Trophoblast cell (in vitro differentiated cells and primary cell): Measurements from ENCODE around the gene IL1RN.

Experiments
- DNase-seq, 2 donors: peaks; one replicate each; pipeline ENCODE4 v3.0.0-alpha.2; 2016
- H2AFZ ChIP-seq: 2 replicates; pipeline ENCODE4 v1.6.1; 2013; ENCODE audit warnings: low read length, moderate library complexity, mild to moderate bottlenecking; ENCODE audit not compliant: insufficient read depth, poor library complexity
- H2AK5ac ChIP-seq: 2 replicates; pipeline ENCODE4 v1.6.1; 2013; ENCODE audit warnings: mild to moderate bottlenecking, low read length
- H2BK120ac ChIP-seq: 2 replicates; pipeline ENCODE4 v1.6.1; 2013; ENCODE audit warnings: low read length, mild to moderate bottlenecking, moderate library complexity; ENCODE audit not compliant: insufficient read depth, poor library complexity
- H2BK12ac ChIP-seq: 2 replicates; pipeline ENCODE4 v1.6.1; 2013; ENCODE audit warnings: mild to moderate bottlenecking, low read length, moderate library complexity
- H2BK5ac ChIP-seq: 2 replicates; pipeline ENCODE4 v1.6.1; 2013; ENCODE audit warnings: low read length, low read depth, moderate library complexity, mild to moderate bottlenecking; ENCODE audit not compliant: poor library complexity
- H3K14ac ChIP-seq: 2 replicates; pipeline ENCODE4 v1.6.1; 2013; ENCODE audit warnings: mild to moderate bottlenecking, low read length
- H3K18ac ChIP-seq: 2 replicates; pipeline ENCODE4 v1.6.1; 2013; ENCODE audit warnings: mild to moderate bottlenecking, low read length
- H3K23ac ChIP-seq: 2 replicates; pipeline ENCODE4 v1.6.1; 2013; ENCODE audit warnings: low read length
- H3K27ac ChIP-seq: 2 replicates; pipeline ENCODE4 v1.5.1; 2013; ENCODE audit warnings: low read depth, mild to moderate bottlenecking, inconsistent platforms, low read length, moderate library complexity
- H3K27me3 ChIP-seq: 2 replicates; pipeline ENCODE4 v1.6.1; 2013; ENCODE audit warnings: inconsistent platforms, mild to moderate bottlenecking, low read length, moderate library complexity; ENCODE audit not compliant: insufficient read depth
- H3K36me3 ChIP-seq, 2 experiments: 1 replicate in 1 of 2; 2 replicates in 1 of 2; pipeline ENCODE4 v1.6.1; 2013; ENCODE audit warnings: low read length in 2 of 2, mild to moderate bottlenecking in 2 of 2, moderate library complexity in 1 of 2; ENCODE audit not compliant: insufficient read depth in 2 of 2, control insufficient read depth in 1 of 2
- H3K4ac ChIP-seq: 2 replicates; pipeline ENCODE4 v1.6.1; 2013; ENCODE audit warnings: low read depth, mild to moderate bottlenecking, low read length, moderate library complexity
- H3K4me1 ChIP-seq, 2 experiments: 1 replicate in 1 of 2; 2 replicates in 1 of 2; pipeline ENCODE4 v1.6.1; 2013; ENCODE audit warnings: low read length in 2 of 2, mild to moderate bottlenecking in 2 of 2, moderate library complexity in 1 of 2; ENCODE audit not compliant: insufficient read depth in 2 of 2, control insufficient read depth in 1 of 2
- H3K4me2 ChIP-seq: 2 replicates; pipeline ENCODE4 v1.6.1; 2013; ENCODE audit warnings: inconsistent platforms, mild to moderate bottlenecking, low read length, moderate library complexity
- H3K4me3 ChIP-seq: 2 replicates; pipeline ENCODE4 v1.5.1; 2013; ENCODE audit warnings: mild to moderate bottlenecking, low read depth, low read length, inconsistent platforms
- H3K79me1 ChIP-seq: one replicate; pipeline ENCODE4 v1.6.1; 2013; ENCODE audit warnings: low read length
- H3K79me2 ChIP-seq: 2 replicates; pipeline ENCODE4 v1.6.1; 2013; ENCODE audit warnings: low read length, mild to moderate bottlenecking; ENCODE audit not compliant: control insufficient read depth, insufficient read depth, poor library complexity
- H3K9ac ChIP-seq: 2 replicates; pipeline ENCODE4 v1.6.1; 2013; ENCODE audit warnings: mild to moderate bottlenecking, low read length
- H3K9me3 ChIP-seq: 2 replicates; pipeline ENCODE4 v1.6.1; 2013; ENCODE audit warnings: low read depth, mild to moderate bottlenecking, control low read depth, inconsistent platforms, low read length; ENCODE audit not compliant: insufficient read depth
- H4K12ac ChIP-seq: 2 replicates; pipeline ENCODE4 v1.6.1; 2013; ENCODE audit warnings: low read depth, mild to moderate bottlenecking, low read length, moderate library complexity
- H4K8ac ChIP-seq: 2 replicates; pipeline ENCODE4 v1.6.1; 2013; ENCODE audit warnings: low read depth, mild to moderate bottlenecking, low read length, moderate library complexity
- H4K91ac ChIP-seq: one replicate; pipeline ENCODE4 v1.6.1; 2013; ENCODE audit warnings: low read depth, mild to moderate bottlenecking, low read length, moderate library complexity
- WGBS: extraction: QIAGEN DNeasy Blood & Tissue Kit; methylation state at CpG from one replicate; pipeline ENCODE4 v1.1.7; 2013; ENCODE audit warnings: missing lambda C conversion rate; ENCODE audit not compliant: insufficient read length, insufficient coverage; ENCODE audit errors: extremely low coverage; 5-methylcytosine and 5-hydroxymethylcytosine counted together

The IL1RN gene

DNA sequence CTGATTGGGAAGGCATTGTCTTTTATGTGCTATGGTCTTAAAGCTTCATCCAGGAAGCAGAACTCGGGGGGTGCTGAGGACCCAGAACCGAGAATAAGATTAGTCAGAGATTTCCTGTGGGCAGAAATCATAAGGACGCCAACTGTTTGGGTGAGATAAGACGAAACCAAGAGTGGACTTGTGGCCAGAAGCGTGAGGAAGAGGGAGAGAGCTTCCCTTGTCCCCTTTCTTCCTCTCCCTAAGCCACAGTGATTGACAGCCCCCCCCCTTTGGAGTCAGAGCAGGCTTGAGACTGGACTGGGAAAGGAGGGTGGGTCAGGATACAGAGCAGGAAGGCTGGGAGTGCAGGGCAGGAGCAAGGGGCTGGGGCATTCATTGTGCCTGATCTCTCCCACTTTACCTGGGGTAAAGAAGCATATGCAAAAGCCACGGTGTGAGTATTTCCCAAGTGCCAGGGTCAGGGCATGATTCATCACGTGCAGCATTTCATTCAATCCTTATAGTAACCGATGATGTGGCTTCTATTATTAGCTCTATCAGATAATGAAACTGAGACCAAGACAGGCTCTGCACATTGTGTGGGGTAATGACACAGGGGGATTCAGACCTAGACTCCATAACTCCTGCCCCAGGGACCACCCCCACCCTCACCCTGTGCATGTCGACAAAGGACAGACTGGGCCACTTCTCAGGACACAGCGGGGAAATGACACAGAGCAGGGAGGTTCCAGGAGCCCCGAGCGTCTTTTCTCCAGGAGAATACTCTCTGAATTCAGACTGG is 3.0 kb upstream of the IL1RN start:
- Histone ChIP-seq H3K27ac (no peak overlapping the region), H3K27me3 (no peaks in the 10 kb centered on the region), H3K4me1 (no peaks in the 10 kb centered on the region), H3K18ac (no peak overlapping the region), H3K36me3 (no peaks in the 10 kb centered on the region), H2BK12ac (no peak overlapping the region), H3K79me1 (no peaks in the 10 kb centered on the region), H3K9me3 (no peaks in the 10 kb centered on the region), H2AK5ac (no peak overlapping the region), H3K14ac (no peak overlapping the region), H2AFZ (no peak overlapping the region), H4K12ac (no peak overlapping the region), H3K79me2 (no peaks in the 10 kb centered on the region), H3K4me3 (no peak overlapping the region), H2BK5ac (no peak overlapping the region), H2BK120ac (no peak overlapping the region), H3K23ac (no peak overlapping the region), H3K9ac (no peak overlapping the region), H3K4ac (no peak overlapping the region), H4K91ac (no peak overlapping the region), H3K4me2 (no peak overlapping the region), H4K8ac (no peak overlapping the region)
- peak; percentile 62 to 76 for DNase-seq
- no CpG with 5 or more reads among the region's 12 CpGs for WGBS

DNA sequence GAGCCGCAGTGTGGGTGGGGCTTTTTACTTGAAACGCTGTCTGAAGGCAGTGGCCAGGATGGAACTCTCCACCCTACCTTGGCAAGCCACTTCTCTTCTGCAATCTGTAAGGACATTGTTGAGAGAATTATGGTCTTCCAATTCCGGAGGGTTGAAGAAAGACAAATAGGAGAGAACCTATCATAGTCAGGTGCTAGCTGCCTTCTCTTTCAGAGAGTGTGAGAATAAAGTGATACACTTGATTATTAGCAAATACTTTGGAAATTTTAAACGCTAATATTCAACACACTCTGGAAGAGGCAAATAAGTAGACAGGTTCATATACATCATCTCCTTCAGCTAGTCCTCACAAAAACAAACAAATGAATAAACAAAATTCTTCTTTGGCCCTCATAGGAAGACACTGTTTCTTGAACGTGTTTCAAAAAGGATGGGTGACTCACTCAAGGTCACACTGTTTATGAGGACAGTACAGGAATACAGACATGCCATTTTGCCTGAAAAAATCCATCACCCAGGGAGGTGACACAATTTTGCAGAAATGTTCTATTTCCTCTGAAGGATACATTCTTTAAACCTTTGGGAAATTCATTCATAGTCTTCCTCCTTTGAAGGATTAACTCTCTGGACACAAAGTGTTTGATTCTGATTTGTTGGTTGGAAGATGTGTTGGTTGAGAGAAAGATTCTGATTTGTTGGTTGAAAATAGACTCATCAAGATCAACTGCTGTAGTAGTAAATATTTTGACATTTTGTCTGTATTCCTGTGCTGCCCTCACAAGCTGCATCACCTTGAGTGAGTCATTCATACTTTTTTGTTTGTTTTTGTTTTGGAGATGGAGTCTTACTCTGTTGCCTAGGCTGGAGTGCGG is 2.2 kb upstream of the IL1RN start:
- no CpG with 5 or more reads among the region's 6 CpGs for WGBS

DNA sequence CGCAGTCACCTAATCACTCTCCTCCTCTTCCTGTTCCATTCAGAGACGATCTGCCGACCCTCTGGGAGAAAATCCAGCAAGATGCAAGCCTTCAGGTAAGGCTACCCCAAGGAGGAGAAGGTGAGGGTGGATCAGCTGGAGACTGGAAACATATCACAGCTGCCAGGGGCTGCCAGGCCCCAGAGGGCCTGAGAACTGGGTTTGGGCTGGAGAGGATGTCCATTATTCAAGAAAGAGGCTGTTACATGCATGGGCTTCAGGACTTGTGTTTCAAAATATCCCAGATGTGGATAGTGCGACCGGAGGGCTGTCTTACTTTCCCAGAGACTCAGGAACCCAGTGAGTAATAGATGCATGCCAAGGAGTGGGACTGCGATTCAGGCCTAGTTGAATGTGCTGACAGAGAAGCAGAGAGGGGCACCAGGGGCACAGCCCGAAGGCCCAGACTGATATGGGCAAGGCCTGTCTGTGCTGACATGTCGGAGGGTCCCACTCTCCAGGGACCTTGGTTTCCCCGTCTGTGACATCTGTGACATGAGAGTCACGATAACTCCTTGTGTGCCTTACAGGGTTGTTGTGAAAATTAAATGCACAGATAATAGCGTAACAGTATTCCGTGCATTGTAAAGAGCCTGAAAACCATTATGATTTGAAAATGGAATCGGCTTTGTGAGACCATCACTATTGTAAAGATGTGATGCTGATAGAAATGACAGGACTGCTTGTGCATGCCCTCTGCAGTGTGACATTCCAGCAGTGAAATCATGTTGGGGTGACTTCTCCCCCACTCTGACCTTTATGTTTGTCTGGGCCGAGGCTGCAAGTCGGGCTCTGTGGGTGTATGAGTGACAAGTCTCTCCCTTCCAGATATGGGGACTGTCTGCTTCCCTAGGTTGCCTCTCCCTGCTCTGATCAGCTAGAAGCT is 510 bp downstream of the IL1RN start:
- no peak overlapping the region for H3K14ac ChIP-seq
- H2AK5ac ChIP-seq = no peak overlapping the region
- no CpG with 5 or more reads among the region's 15 CpGs for WGBS
- H3K4ac ChIP-seq = no peak overlapping the region
- H3K27ac ChIP-seq = no peak overlapping the region
- no peaks in the 10 kb centered on the region for H3K79me1 ChIP-seq
- no peak for DNase-seq
- H3K4me2 ChIP-seq = no peak overlapping the region
- H3K4me3 ChIP-seq = no peak overlapping the region
- H3K9me3 ChIP-seq = peaks cover 4% of the 10 kb centered on the region
- peak overlapping the region; percentile 10 for H3K9ac ChIP-seq
- no peaks in the 10 kb centered on the region for H3K27me3 ChIP-seq
- no peaks in the 10 kb centered on the region for H3K36me3 ChIP-seq
- no peaks in the 10 kb centered on the region for H3K4me1 ChIP-seq
- no peak overlapping the region for H2AFZ ChIP-seq
- H4K91ac ChIP-seq = no peak overlapping the region
- no peak overlapping the region for H3K23ac ChIP-seq
- H2BK12ac ChIP-seq = no peak overlapping the region
- no peak overlapping the region for H3K18ac ChIP-seq
- no peaks in the 10 kb centered on the region for H3K79me2 ChIP-seq
- no peak overlapping the region for H2BK120ac ChIP-seq
- no peak overlapping the region for H4K8ac ChIP-seq
- H2BK5ac ChIP-seq = no peak overlapping the region
- H4K12ac ChIP-seq = no peak overlapping the region

More for the DNA sequence above, 2.2 kb upstream of the IL1RN start:
- Histone ChIP-seq H3K18ac (no peak overlapping the region), H3K9ac (no peak overlapping the region), H3K14ac (no peak overlapping the region), H3K27ac (no peak overlapping the region), H2BK120ac (no peak overlapping the region), H2AFZ (no peak overlapping the region), H3K4me3 (no peak overlapping the region), H2AK5ac (no peak overlapping the region), H2BK12ac (no peak overlapping the region), H4K8ac (no peak overlapping the region), H2BK5ac (no peak overlapping the region), H3K23ac (no peak overlapping the region), H4K12ac (no peak overlapping the region), H3K4me2 (no peak overlapping the region), H3K36me3 (no peaks in the 10 kb centered on the region), H3K4me1 (no peaks in the 10 kb centered on the region), H3K79me2 (no peaks in the 10 kb centered on the region), H3K27me3 (no peaks in the 10 kb centered on the region), H3K4ac (no peak overlapping the region), H3K9me3 (peaks cover 2% of the 10 kb centered on the region), H3K79me1 (no peaks in the 10 kb centered on the region), H4K91ac (no peak overlapping the region)
- DNase-seq = peak; percentile 53 to 86

DNA sequence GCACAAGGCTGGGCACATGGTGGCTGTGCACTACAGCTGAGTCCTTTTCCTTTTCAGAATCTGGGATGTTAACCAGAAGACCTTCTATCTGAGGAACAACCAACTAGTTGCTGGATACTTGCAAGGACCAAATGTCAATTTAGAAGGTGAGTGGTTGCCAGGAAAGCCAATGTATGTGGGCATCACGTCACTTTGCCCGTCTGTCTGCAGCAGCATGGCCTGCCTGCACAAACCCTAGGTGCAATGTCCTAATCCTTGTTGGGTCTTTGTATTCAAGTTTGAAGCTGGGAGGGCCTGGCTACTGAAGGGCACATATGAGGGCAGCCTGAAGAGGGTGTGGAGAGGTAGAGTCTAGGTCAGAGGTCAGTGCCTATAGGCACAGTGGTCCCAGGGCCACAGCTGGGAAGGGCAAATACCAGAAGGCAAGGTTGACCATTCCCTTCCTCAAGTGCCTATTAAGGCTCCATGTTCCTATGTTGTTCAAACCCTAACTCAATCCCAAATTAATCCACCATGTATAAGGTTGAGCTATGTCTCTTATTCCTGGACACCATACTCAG is 2.2 kb downstream of the IL1RN start:
- Histone ChIP-seq H3K36me3 (no peaks in the 10 kb centered on the region), H3K9ac (no peak overlapping the region), H3K18ac (no peak overlapping the region), H3K14ac (no peak overlapping the region), H2AK5ac (no peak overlapping the region), H3K4me2 (no peak overlapping the region), H3K4me1 (no peaks in the 10 kb centered on the region), H3K4ac (no peak overlapping the region), H3K79me1 (no peaks in the 10 kb centered on the region), H2BK12ac (no peak overlapping the region), H3K27ac (no peak overlapping the region), H4K91ac (no peak overlapping the region), H2AFZ (no peak overlapping the region), H2BK120ac (no peak overlapping the region), H3K27me3 (no peaks in the 10 kb centered on the region), H4K8ac (no peak overlapping the region), H4K12ac (no peak overlapping the region), H3K23ac (no peak overlapping the region), H2BK5ac (no peak overlapping the region), H3K79me2 (no peaks in the 10 kb centered on the region), H3K9me3 (peaks cover 4% of the 10 kb centered on the region), H3K4me3 (no peak overlapping the region)
- no CpG with 5 or more reads among the region's 2 CpGs for WGBS
- no peak for DNase-seq
